ENCODE results near the gene PMEPA1. TPM values are rescaled to one million over a fixed set of nuclear protein-coding genes. Genes with fewer than 3 reads are reported as not detected.

The PMEPA1 gene
- polyA plus RNA-seq, 2 of the 4 experiments (the other 2 are of a cell fraction), result 131 to 147 TPM

- 98% methylated on average over 7 of the region's 13 CpGs for WGBS (ENCODE audit: missing lambda C conversion rate)
- TF ChIP-seq JUN (IDR thresholded peaks at IDR 0.05) (no peak), NFE2L2 (conservative IDR thresholded peaks at IDR 0.05; ENCODE audit: low read length) (no peak)
- Histone ChIP-seq H3K4me2 (peak overlapping the region; percentile 87; the same call in 2 of the 3 replicates), H3K9me3 (0 out of 3 replicates have a peak, but pooled peaks cover 3% of the 10 kb centered on the region), H3K4me3 (no peak overlapping the region), H3K27ac (peak overlapping the region; percentile 98; a peak in 5 of 6 replicates), H3K4me1 (peaks cover 69% of the 10 kb centered on the region)
- POLR2A ChIA-PET, result interaction anchor here (1.5 kb wide), 1 partner anchor 28 kb away, joined by 3 read pairs; no protein-coding TSS in a partner anchor
- FAIRE-seq (no peak), DNase-seq (ENCODE audit: low read depth in 1 of 2, low spot score in 1 of 2) (no peak), ATAC-seq (no peak)
- CTCF ChIA-PET, result interaction anchor here (1.1 kb wide), 1 partner anchor 39 kb away, joined by 3 read pairs; no protein-coding TSS in a partner anchor
Measured at GRCh38 chr20:57746201-57746600, 36.4 kb upstream of the PMEPA1 start.

GRCh38 chr20:57744206-57744605 lies 34.4 kb upstream of the PMEPA1 start:
- Histone ChIP-seq H3K27ac (peak overlapping the region; percentile 58 to 98), H3K4me1 (peaks cover 59% of the 10 kb centered on the region), H3K4me2 (peak overlapping the region; percentile 18; the same call in 1 of the 3 replicates), H3K4me3 (no peak overlapping the region), H3K9me3 (0 out of 3 replicates have a peak, but pooled peaks cover 3% of the 10 kb centered on the region)
- no peak for FAIRE-seq
- no peak for ATAC-seq
- ChIA-PET CTCF (interaction anchor here (0.9 to 1.5 kb wide), 3 partner anchors 10 to 90 kb away, joined by 3 read pairs; no protein-coding TSS in a partner anchor), POLR2A (no interaction called here)
- TF ChIP-seq TP53 (CRISPR knock-in tag; IDR thresholded peaks at IDR 0.05), result no peak
- peak; percentile 73 for TF ChIP-seq ZFP36 (IDR thresholded peaks at IDR 0.05; ENCODE audit: borderline replicate concordance, partially characterized antibody)
- no peak for TF ChIP-seq CEBPB (IDR thresholded peaks at IDR 0.05)
- TF ChIP-seq CTCF (IDR thresholded peaks at IDR 0.05), result no peak
- no peak for TF ChIP-seq HOXA7 (CRISPR knock-in tag; IDR thresholded peaks at IDR 0.05)
- no peak for TF ChIP-seq JUN (IDR thresholded peaks at IDR 0.05)
- no peak for TF ChIP-seq FOXS1 (CRISPR knock-in tag; IDR thresholded peaks at IDR 0.05)
- no peak for TF ChIP-seq BHLHE40 (IDR thresholded peaks at IDR 0.05; ENCODE audit: low read depth, low read length)
- TF ChIP-seq KDM1A (IDR thresholded peaks at IDR 0.05; ENCODE audit: low read depth), result 0 out of 2 replicates have a peak, but pooled peaks have one; percentile 22
- TF ChIP-seq ATOH8 (CRISPR knock-in tag; IDR thresholded peaks at IDR 0.05; ENCODE audit: low read depth), result no peak
- no peak for TF ChIP-seq ELK1 (IDR thresholded peaks at IDR 0.05; ENCODE audit: low read depth, low read length)
- WGBS (ENCODE audit: missing lambda C conversion rate), result 85% methylated on average over 6 of the region's 6 CpGs
- DNase-seq (ENCODE audit: low read depth in 1 of 2, low spot score in 1 of 2), result no peak

GRCh38 chr20:57743450-57744095 lies 33.8 kb upstream of the PMEPA1 start:
- H3K27ac ChIP-seq, result peak overlapping the region; percentile 50 to 98
- peak in 1 of 2 experiments; percentile 76 for DNase-seq (ENCODE audit: low read depth in 1 of 2, low spot score in 1 of 2)
- H3K4me3 ChIP-seq, result no peak overlapping the region
- peak in 1 of 2 experiments; percentile 12; a peak in 1 of 6 replicates for ATAC-seq
- 61% methylated on average over 10 of the region's 10 CpGs for WGBS (ENCODE audit: missing lambda C conversion rate)
- CTCF ChIA-PET, result interaction anchor here (0.9 to 1.5 kb wide), 6 partner anchors 10 to 466 kb away, joined by 3 to 7 read pairs (median 4); no protein-coding TSS in a partner anchor
- 0 out of 3 replicates have a peak, but pooled peaks cover 3% of the 10 kb centered on the region for H3K9me3 ChIP-seq
- FAIRE-seq, result no peak
- peak overlapping the region; percentile 18; the same call in 2 of the 3 replicates for H3K4me2 ChIP-seq
- POLR2A ChIA-PET, result no interaction called here
- H3K4me1 ChIP-seq, result peaks cover 59% of the 10 kb centered on the region
- TF ChIP-seq HOXB13 (CRISPR knock-in tag; IDR thresholded peaks at IDR 0.05; ENCODE audit: low read depth), result no peak
- no peak for TF ChIP-seq MAFK (IDR thresholded peaks at IDR 0.05; ENCODE audit: partially characterized antibody)
- no peak for TF ChIP-seq JUNB (IDR thresholded peaks at IDR 0.05)
- TF ChIP-seq EHF (CRISPR knock-in tag; IDR thresholded peaks at IDR 0.05), result no peak
- TF ChIP-seq BHLHE40 (IDR thresholded peaks at IDR 0.05; ENCODE audit: low read depth, low read length), result no peak
- no peak for TF ChIP-seq MYC (IDR thresholded peaks at IDR 0.05; ENCODE audit: borderline replicate concordance, low read length)
- no peak for TF ChIP-seq ZC3H11A (IDR thresholded peaks at IDR 0.05)
- no peak for TF ChIP-seq ZNF302 (CRISPR knock-in tag; IDR thresholded peaks at IDR 0.05)
- peak; percentile 25; the same call in 1 of the 2 replicates for TF ChIP-seq MAX (IDR thresholded peaks at IDR 0.05)
- peak; percentile 48; the same call in 1 of the 2 replicates for TF ChIP-seq GATA3 (IDR thresholded peaks at IDR 0.05; ENCODE audit: borderline replicate concordance)
- no peak for TF ChIP-seq CTCF (IDR thresholded peaks at IDR 0.05)
- no peak for TF ChIP-seq KDM1A (IDR thresholded peaks at IDR 0.05; ENCODE audit: low read depth)
- no peak for TF ChIP-seq POLR2AphosphoS2 (conservative IDR thresholded peaks at IDR 0.05; ENCODE audit: low read length)
- no peak for TF ChIP-seq NR3C1 (IDR thresholded peaks at IDR 0.05)
- TF ChIP-seq RARB (CRISPR knock-in tag; IDR thresholded peaks at IDR 0.05), result no peak
- no peak for TF ChIP-seq HOXB5 (CRISPR knock-in tag; IDR thresholded peaks at IDR 0.05)
- no peak for TF ChIP-seq KDM5A (IDR thresholded peaks at IDR 0.05)

All from A549 (cell line).